Esophagus squamous epithelium (tissue), 4 donors: Measurements from ENCODE around the gene MISFA.

ENCODE experiments used
- POLR2A ChIP-seq, 4 donors: fragments of 450-650 bp; IDR thresholded peaks; one replicate each; pipeline ENCODE4 v1.6.1; 2017; ENCODE audit warnings: antibody characterized with exemption in 4 of 4, mild to moderate bottlenecking in 4 of 4, moderate library complexity in 3 of 4
- TF ChIP-seq, protein P1 (sequence below), 6 experiments: fragments of 450-650 bp in 4 of 6; fragments of 200-600 bp in 2 of 6; sonication (generic) in 2 of 6; IDR thresholded peaks; one replicate each; pipeline ENCODE4 v1.5.1; 2016 to 2019; ENCODE audit warnings: antibody characterized with exemption in 6 of 6, mild to moderate bottlenecking in 4 of 6, moderate library complexity in 4 of 6

DNA sequence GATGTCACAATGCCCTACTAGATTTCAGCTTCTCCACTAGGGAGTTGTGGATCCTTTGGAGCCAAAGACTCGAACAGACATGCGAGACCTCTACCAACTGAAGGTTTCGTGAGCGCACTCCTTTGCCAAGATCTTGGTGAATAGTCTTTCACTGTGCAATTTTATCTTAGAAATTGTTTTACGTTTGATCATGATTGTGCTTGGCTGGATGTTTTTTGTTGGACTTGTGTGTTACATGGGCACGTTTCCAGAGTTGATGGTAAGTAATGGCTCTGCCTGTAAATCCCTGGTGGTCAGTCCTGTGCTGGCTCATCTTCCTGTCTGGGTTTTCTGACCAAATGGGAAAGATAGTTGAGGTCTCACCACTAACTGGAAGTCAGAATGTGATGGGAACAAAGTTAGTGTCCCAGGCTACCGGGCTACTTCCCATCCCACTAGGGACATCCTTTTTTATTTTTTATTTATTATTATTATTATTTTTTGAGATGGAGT lies at the start of gene MISFA:
- TF ChIP-seq, protein P1, sequence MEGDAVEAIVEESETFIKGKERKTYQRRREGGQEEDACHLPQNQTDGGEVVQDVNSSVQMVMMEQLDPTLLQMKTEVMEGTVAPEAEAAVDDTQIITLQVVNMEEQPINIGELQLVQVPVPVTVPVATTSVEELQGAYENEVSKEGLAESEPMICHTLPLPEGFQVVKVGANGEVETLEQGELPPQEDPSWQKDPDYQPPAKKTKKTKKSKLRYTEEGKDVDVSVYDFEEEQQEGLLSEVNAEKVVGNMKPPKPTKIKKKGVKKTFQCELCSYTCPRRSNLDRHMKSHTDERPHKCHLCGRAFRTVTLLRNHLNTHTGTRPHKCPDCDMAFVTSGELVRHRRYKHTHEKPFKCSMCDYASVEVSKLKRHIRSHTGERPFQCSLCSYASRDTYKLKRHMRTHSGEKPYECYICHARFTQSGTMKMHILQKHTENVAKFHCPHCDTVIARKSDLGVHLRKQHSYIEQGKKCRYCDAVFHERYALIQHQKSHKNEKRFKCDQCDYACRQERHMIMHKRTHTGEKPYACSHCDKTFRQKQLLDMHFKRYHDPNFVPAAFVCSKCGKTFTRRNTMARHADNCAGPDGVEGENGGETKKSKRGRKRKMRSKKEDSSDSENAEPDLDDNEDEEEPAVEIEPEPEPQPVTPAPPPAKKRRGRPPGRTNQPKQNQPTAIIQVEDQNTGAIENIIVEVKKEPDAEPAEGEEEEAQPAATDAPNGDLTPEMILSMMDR (IDR thresholded peaks at IDR 0.05) = no peak
- TF ChIP-seq POLR2A (IDR thresholded peaks at IDR 0.05) = no peak
